Epithelial cell of proximal tubule (primary cell): Measurements from ENCODE around the gene CARD18. TPM values are rescaled to one million over a fixed set of nuclear protein-coding genes. Genes with fewer than 3 reads are reported as not detected.

ENCODE experiments used
- DNase-seq: peaks from one replicate; pipeline ENCODE4 v3.0.0-alpha.2; 2011; ENCODE audit warnings: low read depth
- H3K4me3 ChIP-seq: 2 replicates; pipeline ENCODE4 v1.5.1; 2011; ENCODE audit warnings: low read depth, mild to moderate bottlenecking, low read length
- CTCF ChIP-seq: conservative IDR thresholded peaks from 2 replicates; pipeline ENCODE4 v1.5.1; 2012; ENCODE audit warnings: low read depth, mild to moderate bottlenecking, low read length
- total RNA-seq: library from RNA; depleted of rRNA; stranded (reverse); fragments of >200 nt; gene quantifications from 2 replicates; pipeline ENCODE4 v1.2.3, GENCODE V29; 2015

The CARD18 gene
- total RNA-seq, 1 donor from 2014 or later, result not detected

GRCh38 chr11:105168457-105168856, 28.9 kb upstream of the CARD18 start:
- no peak for DNase-seq
- TF ChIP-seq CTCF, result no peak
- H3K4me3 ChIP-seq, result no peak overlapping the region

GRCh38 chr11:105167244-105167643, 27.7 kb upstream of the CARD18 start:
- DNase-seq, result no peak
- no peak overlapping the region for H3K4me3 ChIP-seq
- no peak for TF ChIP-seq CTCF

DNA sequence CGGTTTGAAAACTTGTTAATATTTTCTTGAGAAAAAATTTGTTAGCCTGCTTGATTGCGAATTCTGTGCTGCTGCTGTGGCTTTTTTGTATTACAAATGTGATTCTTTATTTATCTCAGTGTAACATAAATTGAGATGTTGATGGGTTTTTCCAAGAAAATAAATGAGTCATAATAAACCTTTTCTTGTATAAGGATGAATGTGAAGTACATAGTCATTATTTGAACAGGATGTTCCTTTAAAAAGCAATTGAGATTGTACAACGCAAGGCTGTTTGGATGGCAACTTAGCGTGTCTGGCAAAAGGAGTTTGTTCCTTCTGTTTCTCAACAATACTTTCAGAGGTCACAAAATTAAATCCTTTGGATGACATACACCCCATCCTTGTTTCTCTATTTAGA, 24.6 kb upstream of the CARD18 start:
- DNase-seq, result no peak
- H3K4me3 ChIP-seq, result no peak overlapping the region
- no peak for TF ChIP-seq CTCF

DNA sequence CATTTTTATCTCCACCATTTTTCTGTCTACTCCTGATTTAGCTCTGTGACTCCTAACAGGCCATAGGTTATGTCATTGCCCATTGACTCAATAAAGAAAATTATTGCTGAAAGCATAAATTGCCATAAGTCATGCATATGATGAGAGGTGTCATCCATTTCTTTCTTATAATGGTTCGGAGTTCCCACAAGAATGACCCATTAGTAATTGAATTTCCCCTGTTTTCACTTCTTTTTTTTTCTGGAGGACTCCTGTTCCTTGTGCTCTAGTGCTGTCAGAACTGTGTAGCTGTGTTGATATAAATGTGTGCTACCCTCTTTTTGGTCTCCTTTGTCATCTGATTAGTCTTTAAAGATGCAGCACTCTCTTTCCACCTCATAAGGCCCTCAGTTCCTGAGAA, 22.9 kb upstream of the CARD18 start:
- H3K4me3 ChIP-seq, result no peak overlapping the region
- TF ChIP-seq CTCF, result no peak
- no peak for DNase-seq

GRCh38 chr11:105158436-105158835, 18.9 kb upstream of the CARD18 start:
- no peak for TF ChIP-seq CTCF
- no peak for DNase-seq
- no peak overlapping the region for H3K4me3 ChIP-seq

GRCh38 chr11:105156720-105157119, 17.2 kb upstream of the CARD18 start:
- DNase-seq, result no peak
- TF ChIP-seq CTCF, result no peak
- H3K4me3 ChIP-seq, result no peak overlapping the region

DNA sequence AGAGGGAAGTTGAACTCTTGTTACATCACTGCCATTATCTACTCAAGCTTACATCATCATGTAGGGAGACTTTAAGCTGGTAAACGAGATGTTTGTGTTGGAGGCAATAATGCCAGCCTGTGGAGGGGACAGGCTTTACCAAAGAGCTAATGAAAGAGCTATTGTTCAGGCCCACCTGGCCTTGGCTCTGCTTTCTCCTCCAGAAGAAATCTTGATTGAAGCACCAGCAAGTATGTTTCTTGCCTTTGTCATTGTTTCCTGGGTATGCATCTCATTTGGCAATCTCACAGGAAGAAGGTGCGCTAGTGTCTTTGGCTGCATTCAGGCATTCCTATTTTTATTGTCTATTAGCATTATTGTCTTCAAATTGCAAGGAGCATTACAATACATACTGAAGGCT, 16.7 kb upstream of the CARD18 start:
- DNase-seq, result no peak
- no peak for TF ChIP-seq CTCF
- no peak overlapping the region for H3K4me3 ChIP-seq
